Ascending aorta (tissue), 2 donors: ENCODE data around the gene AQP6. TPM values are rescaled to one million over a fixed set of nuclear protein-coding genes. Genes with fewer than 3 reads are reported as not detected.

Source experiments
- DNase-seq, 2 donors: peaks; one replicate each; pipeline ENCODE4 v3.0.0-alpha.2; 2019; ENCODE audit warnings: low spot score in 2 of 2
- H3K27ac ChIP-seq, 2 donors: fragments of 200-600 bp; sonication (generic); one replicate each; pipeline ENCODE4 v1.5.1; 2016 to 2017; ENCODE audit warnings: mild to moderate bottlenecking in 1 of 2
- H3K27me3 ChIP-seq: fragments of 200-600 bp; sonication (generic); one replicate; pipeline ENCODE4 v1.5.1; 2017
- H3K36me3 ChIP-seq, 2 donors: fragments of 200-600 bp; sonication (generic); one replicate each; pipeline ENCODE4 v1.5.1; 2016
- H3K4me1 ChIP-seq, 2 donors: fragments of 200-600 bp; sonication (generic); one replicate each; pipeline ENCODE4 v1.5.1; 2016 to 2017; ENCODE audit warnings: mild to moderate bottlenecking in 1 of 2
- H3K4me3 ChIP-seq, 2 donors: fragments of 200-600 bp; sonication (generic); one replicate each; pipeline ENCODE4 v1.5.1; 2016 to 2017; ENCODE audit warnings: mild to moderate bottlenecking in 1 of 2
- H3K9me3 ChIP-seq, 2 donors: fragments of 200-600 bp; sonication (generic); one replicate each; pipeline ENCODE4 v1.5.1; 2016
- CTCF ChIP-seq, 3 experiments: fragments of 200-600 bp in 2 of 3; fragments of 450-650 bp in 1 of 3; sonication (generic) in 2 of 3; IDR thresholded peaks; one replicate each; pipeline ENCODE4 v1.5.1; 2016 to 2019; ENCODE audit warnings: antibody characterized with exemption in 3 of 3, mild to moderate bottlenecking in 1 of 3, moderate library complexity in 1 of 3
- intact Hi-C: fragments of 100-400 bp; cut with DNase I; formaldehyde crosslinking; loops from one replicate; pipeline ENCODE4 v1.15.1; 2023
- total RNA-seq: library from RNA; depleted of rRNA; stranded (reverse); fragments of >200 nt; gene quantifications from one replicate; pipeline ENCODE4 v1.1.0, GENCODE V29; 2016

AQP6 gene
- total RNA-seq, 1 donor from 2014 or later: not detected

- H3K4me1 ChIP-seq: no peaks in the 10 kb centered on the region
- no peak for TF ChIP-seq CTCF (IDR thresholded peaks at IDR 0.05)
- peak in 1 of 2 donors; percentile 30 for DNase-seq
- intact Hi-C loops: no loop called here
- no peaks in the 10 kb centered on the region for H3K27me3 ChIP-seq
- no peak overlapping the region for H3K4me3 ChIP-seq
- no peaks in the 10 kb centered on the region for H3K36me3 ChIP-seq
- H3K27ac ChIP-seq: no peak overlapping the region
- no peaks in the 10 kb centered on the region for H3K9me3 ChIP-seq
Observed at GRCh38 chr12:49932533-49933130, 40.1 kb upstream of the AQP6 start.

- Histone ChIP-seq H3K27ac (no peak overlapping the region), H3K4me1 (no peaks in the 10 kb centered on the region)
- DNase-seq: peak in 1 of 2 donors; percentile 61
Observed at GRCh38 chr12:49933796-49934195, 39.0 kb upstream of the AQP6 start.

GRCh38 chr12:49934505-49934904, 38.2 kb upstream of the AQP6 start:
- TF ChIP-seq CTCF (IDR thresholded peaks at IDR 0.05): no peak
- intact Hi-C loops: no loop called here
- no peaks in the 10 kb centered on the region for H3K27me3 ChIP-seq
- no peak overlapping the region for H3K27ac ChIP-seq
- H3K4me3 ChIP-seq: no peak overlapping the region
- DNase-seq: no peak
- no peaks in the 10 kb centered on the region for H3K4me1 ChIP-seq
- H3K9me3 ChIP-seq: no peaks in the 10 kb centered on the region
- no peaks in the 10 kb centered on the region for H3K36me3 ChIP-seq

More at GRCh38 chr12:49933796-49934195, 39.0 kb upstream of the AQP6 start:
- H3K36me3 ChIP-seq: no peaks in the 10 kb centered on the region
- H3K4me3 ChIP-seq: no peak overlapping the region
- TF ChIP-seq CTCF (IDR thresholded peaks at IDR 0.05): no peak
- H3K27me3 ChIP-seq: no peaks in the 10 kb centered on the region
- no peaks in the 10 kb centered on the region for H3K9me3 ChIP-seq
- intact Hi-C loops: no loop called here

DNA sequence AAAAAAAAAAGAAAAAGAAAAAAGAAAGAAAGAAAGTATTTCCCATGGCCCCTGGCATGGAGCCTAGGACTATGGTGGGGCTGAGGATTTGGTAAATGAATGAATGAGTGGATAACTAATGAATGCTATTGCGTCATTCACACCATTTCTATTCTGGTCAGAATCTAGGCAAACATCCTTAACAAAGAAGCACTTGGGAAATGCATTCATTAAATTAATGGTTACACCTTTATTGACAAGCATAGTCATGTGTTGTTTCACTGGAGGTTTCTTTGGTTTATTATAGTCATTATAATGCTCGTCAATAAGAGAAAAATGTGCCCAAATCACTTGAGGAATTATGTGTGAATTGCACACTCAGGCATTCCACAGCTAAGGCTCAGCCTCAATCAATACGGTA, 35.8 kb upstream of the AQP6 start:
- Histone ChIP-seq H3K4me1 (no peaks in the 10 kb centered on the region), H3K36me3 (no peaks in the 10 kb centered on the region), H3K9me3 (no peaks in the 10 kb centered on the region), H3K27me3 (no peaks in the 10 kb centered on the region), H3K4me3 (no peak overlapping the region), H3K27ac (no peak overlapping the region)
- no peak for TF ChIP-seq CTCF (IDR thresholded peaks at IDR 0.05)
- DNase-seq: no peak
- intact Hi-C loops: no loop called here

GRCh38 chr12:49937639-49938300, 35.0 kb upstream of the AQP6 start:
- Histone ChIP-seq H3K4me1 (no peaks in the 10 kb centered on the region), H3K36me3 (no peaks in the 10 kb centered on the region), H3K27ac (no peak overlapping the region), H3K27me3 (no peaks in the 10 kb centered on the region), H3K4me3 (no peak overlapping the region), H3K9me3 (no peaks in the 10 kb centered on the region)
- intact Hi-C loops: no loop called here
- no peak for TF ChIP-seq CTCF (IDR thresholded peaks at IDR 0.05)
- DNase-seq: peak in 1 of 2 donors; percentile 35
